Mucosa of descending colon (tissue), 3 donors: ENCODE measurements around the gene JADE1. TPM values are rescaled to one million over a fixed set of nuclear protein-coding genes. Genes with fewer than 3 reads are reported as not detected.

ENCODE experiments used
- ATAC-seq: fragments of 200-7000 bp; cut with Tn5 transposase; one replicate; pipeline ENCODE4 v1.9.1; 2020; ENCODE audit warnings: mild to moderate bottlenecking, moderate library complexity
- DNase-seq, 3 donors: peaks; one replicate each; pipeline ENCODE4 v3.0.0-alpha.2; 2020
- H3K36me3 ChIP-seq: fragments of 200-600 bp; one replicate; pipeline ENCODE4 v1.8.0; 2021; ENCODE audit warnings: low read depth, mild to moderate bottlenecking
- H3K4me1 ChIP-seq: fragments of 200-600 bp; one replicate; pipeline ENCODE4 v1.8.0; 2021; ENCODE audit warnings: low read depth, mild to moderate bottlenecking
- H3K4me3 ChIP-seq: fragments of 200-600 bp; one replicate; pipeline ENCODE4 v1.8.0; 2021; ENCODE audit warnings: mild to moderate bottlenecking
- H3K9me3 ChIP-seq: fragments of 200-600 bp; one replicate; pipeline ENCODE4 v1.8.0; 2021; ENCODE audit warnings: mild to moderate bottlenecking
- CTCF ChIP-seq: fragments of 200-600 bp; IDR thresholded peaks from one replicate; pipeline ENCODE4 v1.8.0; 2022; ENCODE audit warnings: antibody characterized with exemption, mild to moderate bottlenecking
- intact Hi-C, 2 donors: fragments of 100-400 bp; cut with DNase I in 1 of 2; cut with micrococcal nuclease in 1 of 2; formaldehyde crosslinking; loops; one replicate each; pipeline versions ENCODE4 v1.11.0 to v1.11.1; 2022; cut with DNase I, micrococcal nuclease
- total RNA-seq, 3 donors: library from RNA; stranded (reverse); fragmentation: NEBNext Ultra II Directional in 2 of 3; extraction: Animal tissue kit (Norgen Biotek cat#: 25700) in 2 of 3; gene quantifications; one replicate each; pipeline versions ENCODE4 v1.2.1 to v1.2.4, GENCODE V29; 2021 to 2023
- donor health status: DM: no; HTN: no; CAD: no; lungs with moderate emphysema.
- donor health status: DM: no; HTN: no; CAD: no.
- donor health status: DM: no; HTN: yes; CAD: no.

The JADE1 gene
- total RNA-seq, 3 donors from 2014 or later: 8.5 to 30.9 (median 10.8) TPM

DNA sequence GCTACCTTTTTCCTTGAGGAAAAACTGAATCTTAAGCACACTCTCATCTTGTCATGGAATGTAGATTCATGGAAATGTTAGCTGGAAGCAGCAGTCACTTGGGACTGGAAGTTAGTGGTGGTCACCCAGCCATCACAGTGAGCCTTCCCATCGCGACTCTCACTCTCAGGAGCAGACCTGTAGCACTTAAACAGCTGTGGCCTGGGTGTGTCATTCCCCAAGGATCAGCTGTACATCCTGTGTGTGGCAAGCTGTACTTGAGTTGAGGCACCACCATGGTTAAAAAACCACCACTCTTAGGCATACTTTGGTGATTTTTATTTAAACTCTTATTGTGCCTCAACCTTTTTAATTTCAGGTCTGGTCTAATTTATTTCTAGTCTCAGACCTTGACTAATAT lies 46.7 kb downstream of the JADE1 start:
- DNase-seq: no peak
- Histone ChIP-seq H3K4me1 (peaks cover 6% of the 10 kb centered on the region), H3K9me3 (no peaks in the 10 kb centered on the region), H3K4me3 (no peak overlapping the region), H3K36me3 (no peaks in the 10 kb centered on the region)
- no peak for ATAC-seq
- intact Hi-C loops: no loop called here
- no peak for TF ChIP-seq CTCF

DNA sequence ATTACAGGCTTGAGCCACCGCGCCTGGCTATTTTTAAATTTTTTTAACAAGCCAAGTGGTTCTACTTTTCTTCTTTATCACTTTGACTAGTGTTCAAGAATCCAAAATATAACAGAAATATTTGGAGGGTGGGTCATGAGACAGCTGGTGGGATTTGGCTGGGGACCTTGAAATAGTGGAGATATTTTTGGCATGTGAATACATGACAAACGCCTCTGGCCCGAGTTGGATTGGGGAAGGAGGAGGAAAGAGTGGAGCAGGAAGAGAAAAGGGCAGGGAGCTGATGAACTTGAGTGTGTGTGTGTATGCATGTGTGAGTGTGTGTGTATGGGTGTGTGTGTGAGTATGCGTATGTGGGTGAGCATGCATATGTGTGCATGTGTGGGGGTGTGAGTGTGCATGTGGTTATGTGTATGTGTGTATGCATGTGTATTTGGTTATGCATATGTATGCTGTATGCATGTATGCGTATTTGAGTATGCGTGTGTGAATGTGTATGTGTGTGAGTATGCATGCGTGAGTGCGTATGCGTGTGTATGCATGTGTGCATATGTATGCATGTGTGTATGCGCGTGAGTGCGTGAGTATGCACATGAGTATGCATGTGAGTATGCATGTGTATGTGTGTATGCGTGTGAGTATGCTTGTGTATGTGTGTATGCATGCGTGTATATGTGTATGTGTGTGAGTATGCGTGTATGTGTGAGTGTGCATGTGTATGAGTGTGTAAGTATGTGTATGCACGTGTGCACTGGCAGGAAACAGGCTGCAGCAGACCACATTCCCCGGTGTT lies 49.6 kb downstream of the JADE1 start:
- no peak for DNase-seq

GRCh38 chr4:128859887-128860677 lies 50.6 kb downstream of the JADE1 start:
- no peak overlapping the region for H3K4me3 ChIP-seq
- ATAC-seq (no peak), DNase-seq (no peak)
- H3K4me1 ChIP-seq: peaks cover 6% of the 10 kb centered on the region
- H3K9me3 ChIP-seq: no peaks in the 10 kb centered on the region
- H3K36me3 ChIP-seq: no peaks in the 10 kb centered on the region
- intact Hi-C loops: loop anchor here (5.0 to 10.0 kb wide), 2 partner anchors 293 to 665 kb away; no protein-coding TSS in a partner anchor
- TF ChIP-seq CTCF: no peak

More for the DNA sequence above, 49.6 kb downstream of the JADE1 start:
- Histone ChIP-seq H3K9me3 (no peaks in the 10 kb centered on the region), H3K4me3 (no peak overlapping the region), H3K36me3 (no peaks in the 10 kb centered on the region), H3K4me1 (peaks cover 6% of the 10 kb centered on the region)
- no peak for TF ChIP-seq CTCF
- no peak for ATAC-seq
- intact Hi-C loops: no loop called here

DNA sequence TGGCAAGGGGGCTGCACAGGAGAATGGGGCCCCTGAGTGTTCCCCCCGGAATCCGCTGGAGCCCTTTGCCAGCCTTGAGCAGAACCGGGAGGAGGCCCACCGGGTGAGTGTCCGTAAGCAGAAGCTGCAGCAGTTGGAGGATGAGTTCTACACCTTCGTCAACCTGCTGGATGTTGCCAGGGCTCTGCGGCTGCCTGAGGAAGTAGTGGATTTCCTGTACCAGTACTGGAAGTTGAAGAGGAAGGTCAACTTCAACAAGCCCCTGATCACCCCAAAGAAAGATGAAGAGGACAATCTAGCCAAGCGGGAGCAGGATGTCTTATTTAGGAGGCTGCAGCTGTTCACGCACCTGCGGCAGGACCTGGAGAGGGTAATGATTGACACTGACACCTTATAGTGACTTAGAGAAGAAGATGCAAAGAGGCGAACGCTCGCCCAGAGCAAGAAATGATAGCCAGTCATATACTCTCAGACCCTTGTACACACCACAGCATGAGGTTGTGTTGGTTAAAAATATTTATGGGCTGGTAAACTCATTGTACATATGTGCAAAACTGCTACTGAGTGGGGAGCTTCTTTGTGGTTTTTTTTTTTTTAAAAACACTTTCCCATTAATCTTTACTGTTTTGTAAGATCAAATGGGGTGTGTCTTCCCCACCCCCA lies 52.5 kb downstream of the JADE1 start:
- DNase-seq: no peak
- ATAC-seq: peak; percentile 23
- H3K4me3 ChIP-seq: no peak overlapping the region
- intact Hi-C loops: loop anchor here (5.0 to 10.0 kb wide), 2 partner anchors 295 to 667 kb away; no protein-coding TSS in a partner anchor
- no peaks in the 10 kb centered on the region for H3K9me3 ChIP-seq
- H3K36me3 ChIP-seq: no peaks in the 10 kb centered on the region
- TF ChIP-seq CTCF: no peak
- peaks cover 6% of the 10 kb centered on the region for H3K4me1 ChIP-seq

- intact Hi-C loops: loop anchor here (5.0 to 10.0 kb wide), 2 partner anchors 295 to 668 kb away; no protein-coding TSS in a partner anchor
- Histone ChIP-seq H3K9me3 (no peaks in the 10 kb centered on the region), H3K4me3 (no peak overlapping the region), H3K36me3 (no peaks in the 10 kb centered on the region), H3K4me1 (peaks cover 6% of the 10 kb centered on the region)
- no peak for TF ChIP-seq CTCF
- DNase-seq: no peak
- ATAC-seq: peak; percentile 23
Observed at GRCh38 chr4:128862608-128863311, 53.3 kb downstream of the JADE1 start.
